ENCODE results near the gene JAKMIP2.

The JAKMIP2 gene

DNA sequence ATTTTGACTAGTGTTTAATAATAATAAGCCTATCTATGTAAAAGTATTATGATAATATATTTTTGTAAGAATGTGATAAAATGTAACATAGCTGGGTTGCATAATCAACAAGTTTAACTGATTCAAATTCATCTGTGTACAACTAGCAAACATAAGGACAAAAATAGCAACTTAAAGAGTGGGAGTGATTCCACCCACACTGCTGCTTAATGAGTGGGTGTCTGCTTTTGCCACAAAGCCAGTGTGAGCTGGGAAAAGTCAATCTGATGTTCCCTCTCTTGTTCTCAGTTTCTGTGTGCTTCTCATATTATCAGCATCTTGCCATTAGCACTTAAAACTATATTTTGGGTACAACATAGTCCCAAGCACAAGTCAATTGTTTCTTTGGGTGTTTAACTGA lies 161.5 kb downstream of the JAKMIP2 start:
- H3K4me3 ChIP-seq (ENCODE audit: low read depth, low read length) = no peak overlapping the region
- TF ChIP-seq, protein P1, sequence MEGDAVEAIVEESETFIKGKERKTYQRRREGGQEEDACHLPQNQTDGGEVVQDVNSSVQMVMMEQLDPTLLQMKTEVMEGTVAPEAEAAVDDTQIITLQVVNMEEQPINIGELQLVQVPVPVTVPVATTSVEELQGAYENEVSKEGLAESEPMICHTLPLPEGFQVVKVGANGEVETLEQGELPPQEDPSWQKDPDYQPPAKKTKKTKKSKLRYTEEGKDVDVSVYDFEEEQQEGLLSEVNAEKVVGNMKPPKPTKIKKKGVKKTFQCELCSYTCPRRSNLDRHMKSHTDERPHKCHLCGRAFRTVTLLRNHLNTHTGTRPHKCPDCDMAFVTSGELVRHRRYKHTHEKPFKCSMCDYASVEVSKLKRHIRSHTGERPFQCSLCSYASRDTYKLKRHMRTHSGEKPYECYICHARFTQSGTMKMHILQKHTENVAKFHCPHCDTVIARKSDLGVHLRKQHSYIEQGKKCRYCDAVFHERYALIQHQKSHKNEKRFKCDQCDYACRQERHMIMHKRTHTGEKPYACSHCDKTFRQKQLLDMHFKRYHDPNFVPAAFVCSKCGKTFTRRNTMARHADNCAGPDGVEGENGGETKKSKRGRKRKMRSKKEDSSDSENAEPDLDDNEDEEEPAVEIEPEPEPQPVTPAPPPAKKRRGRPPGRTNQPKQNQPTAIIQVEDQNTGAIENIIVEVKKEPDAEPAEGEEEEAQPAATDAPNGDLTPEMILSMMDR (IDR thresholded peaks at IDR 0.05; ENCODE audit: insufficient read depth, low read depth, low read length, missing control alignments) = no peak
- DNase-seq (ENCODE audit: low read depth) = no peak

DNA sequence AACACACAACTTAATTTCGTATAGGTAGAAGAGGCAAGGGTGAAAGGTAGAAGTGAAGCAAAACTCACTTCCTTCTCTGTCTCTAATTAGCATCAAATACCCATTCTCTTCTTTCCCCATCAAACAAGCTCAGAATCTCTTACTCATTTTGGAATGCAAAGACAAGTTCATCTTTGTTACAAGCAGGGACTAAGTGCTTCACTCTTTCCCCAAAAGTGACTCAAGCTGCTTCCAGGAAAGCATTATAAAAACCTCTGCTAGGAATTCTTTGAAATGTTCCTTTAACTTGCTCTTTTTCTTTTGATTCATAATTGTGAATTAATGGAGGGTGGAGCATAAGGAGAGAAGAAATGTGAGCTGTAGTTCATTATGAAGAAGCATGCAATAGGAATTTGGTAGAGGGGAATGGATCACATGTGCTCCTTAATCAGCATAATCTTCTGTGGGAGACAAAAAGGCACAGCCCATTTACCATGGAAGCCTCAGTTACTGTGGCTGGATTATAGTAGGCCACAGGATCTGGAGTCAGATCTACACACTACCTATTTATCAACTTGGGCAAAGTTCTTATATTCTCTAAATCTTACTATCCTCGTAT lies 163.1 kb downstream of the JAKMIP2 start:
- H3K4me3 ChIP-seq (ENCODE audit: low read depth, low read length) = no peak overlapping the region
- TF ChIP-seq, protein P1 (IDR thresholded peaks at IDR 0.05; ENCODE audit: insufficient read depth, low read depth, low read length, missing control alignments) = no peak
- DNase-seq (ENCODE audit: low read depth) = no peak

DNA sequence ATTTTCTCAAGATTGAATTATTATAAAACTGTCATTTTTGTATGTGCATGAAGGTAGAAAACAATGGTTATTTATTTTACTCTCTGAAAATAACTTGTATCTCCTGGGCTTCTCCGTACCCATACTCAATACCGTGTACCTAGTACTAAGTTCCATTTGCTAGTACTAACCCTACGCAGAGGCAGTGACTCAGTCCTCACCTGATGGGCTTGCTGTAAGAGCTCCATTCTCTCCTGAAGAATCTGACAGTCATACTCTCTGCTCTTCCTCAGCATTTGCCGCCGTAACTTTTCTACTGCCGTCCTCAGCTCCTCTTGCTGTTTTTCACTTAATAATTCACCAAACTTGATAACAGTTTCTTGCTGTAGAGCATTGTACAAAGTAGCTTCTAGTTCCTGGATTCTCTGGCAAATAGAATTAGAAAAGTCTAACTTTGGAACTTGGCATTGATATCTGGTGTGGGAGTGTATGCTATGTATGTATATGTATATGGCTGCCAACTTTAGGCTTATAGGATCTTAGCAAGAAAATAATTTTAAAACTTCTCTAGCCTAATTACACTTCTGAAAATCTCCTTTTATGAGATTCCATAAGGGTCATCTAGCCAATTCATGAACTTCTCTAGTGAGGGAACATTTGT lies 164.7 kb downstream of the JAKMIP2 start:
- TF ChIP-seq, protein P1 (IDR thresholded peaks at IDR 0.05; ENCODE audit: insufficient read depth, low read depth, low read length, missing control alignments) = no peak
- H3K4me3 ChIP-seq (ENCODE audit: low read depth, low read length) = no peak overlapping the region
- DNase-seq (ENCODE audit: low read depth) = no peak

GRCh38 chr5:147617191-147617606 lies 165.3 kb downstream of the JAKMIP2 start:
- TF ChIP-seq, protein P1 (IDR thresholded peaks at IDR 0.05; ENCODE audit: insufficient read depth, low read depth, low read length, missing control alignments) = no peak

DNA sequence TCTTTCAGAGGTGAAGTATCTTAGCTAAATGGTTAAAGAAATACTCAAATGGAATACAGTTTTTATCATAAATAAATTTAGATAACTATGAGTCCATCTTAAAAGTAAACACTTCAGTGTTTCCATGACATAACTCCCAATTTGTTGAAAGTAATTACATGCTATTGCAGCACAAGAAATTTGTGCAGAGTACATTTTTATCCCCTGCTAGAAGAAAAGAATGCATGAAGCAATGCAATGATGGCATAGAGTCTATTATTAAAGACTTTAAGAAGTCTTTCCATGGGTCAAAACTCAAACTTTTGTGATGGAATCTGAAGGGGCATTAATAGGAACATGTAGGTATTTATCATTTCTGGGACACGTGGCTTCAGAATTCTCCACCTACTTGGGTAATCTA lies 166.1 kb downstream of the JAKMIP2 start:
- no peak overlapping the region for H3K4me3 ChIP-seq (ENCODE audit: low read depth, low read length)
- TF ChIP-seq, protein P1 (IDR thresholded peaks at IDR 0.05; ENCODE audit: insufficient read depth, low read depth, low read length, missing control alignments) = no peak
- no peak for DNase-seq (ENCODE audit: low read depth)

More at GRCh38 chr5:147617191-147617606, 165.3 kb downstream of the JAKMIP2 start:
- no peak overlapping the region for H3K4me3 ChIP-seq (ENCODE audit: low read depth, low read length)
- no peak for DNase-seq (ENCODE audit: low read depth)

DNA sequence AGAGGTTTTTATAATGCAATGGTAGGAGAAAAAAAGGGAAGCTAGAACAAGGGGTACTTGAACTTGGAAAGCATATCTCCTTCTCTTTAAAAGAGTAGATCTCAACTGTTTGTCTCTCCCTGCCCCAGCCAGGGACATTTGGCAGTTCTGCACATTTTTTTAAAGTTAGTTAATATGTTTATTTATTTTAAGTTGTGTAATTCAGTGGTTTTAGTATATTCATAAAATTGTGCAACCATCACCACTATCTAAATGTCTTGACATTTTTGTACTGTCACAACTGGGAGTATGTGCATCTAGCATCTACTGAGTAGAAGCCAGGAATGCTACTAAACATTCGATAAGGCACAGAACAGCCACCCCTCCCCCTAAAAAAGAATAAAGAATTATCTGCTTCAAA lies 169.2 kb downstream of the JAKMIP2 start:
- TF ChIP-seq, protein P1 (IDR thresholded peaks at IDR 0.05; ENCODE audit: insufficient read depth, low read depth, low read length, missing control alignments) = no peak
- no peak for DNase-seq (ENCODE audit: low read depth)
- no peak overlapping the region for H3K4me3 ChIP-seq (ENCODE audit: low read depth, low read length)

- TF ChIP-seq, protein P1 (IDR thresholded peaks at IDR 0.05; ENCODE audit: insufficient read depth, low read depth, low read length, missing control alignments) = no peak
- H3K4me3 ChIP-seq (ENCODE audit: low read depth, low read length) = no peak overlapping the region
- DNase-seq (ENCODE audit: low read depth) = no peak
Measured at GRCh38 chr5:147611483-147611882, 171.0 kb downstream of the JAKMIP2 start.
